NCI-H2196 treated with DMSO at 0.1 percent for 48 hours (cell line): ENCODE data around the gene NHSL2.

Experiments used
- DNase-seq: peaks from one replicate; lab custom pipeline; 2025; ENCODE audit not compliant: unreplicated experiment; lab: John Stamatoyannopoulos, UW

NHSL2 gene

GRCh38 chrX:72126539-72127140, 216.0 kb downstream of the NHSL2 start:
- peak; percentile 29 for DNase-seq

DNA sequence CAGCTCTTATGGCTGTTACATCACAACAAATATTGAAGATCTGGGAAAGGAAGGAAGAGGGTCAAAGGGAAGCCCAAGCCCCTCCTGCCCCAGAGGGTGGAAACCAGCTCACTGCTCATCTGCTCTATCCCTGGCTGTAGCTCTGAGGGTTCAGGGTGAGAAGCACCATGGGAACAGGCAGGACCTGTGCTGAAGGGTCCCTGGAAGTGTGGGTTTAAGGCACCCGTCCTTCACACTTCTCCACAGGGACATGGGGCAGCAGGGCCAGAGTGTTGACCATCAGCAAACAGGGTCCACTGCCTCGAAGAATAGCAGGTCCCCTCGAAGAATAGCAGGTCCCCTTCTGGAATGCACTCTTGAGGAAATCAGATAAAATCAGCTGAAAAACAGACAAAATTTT, 216.7 kb downstream of the NHSL2 start:
- no peak for DNase-seq

DNA sequence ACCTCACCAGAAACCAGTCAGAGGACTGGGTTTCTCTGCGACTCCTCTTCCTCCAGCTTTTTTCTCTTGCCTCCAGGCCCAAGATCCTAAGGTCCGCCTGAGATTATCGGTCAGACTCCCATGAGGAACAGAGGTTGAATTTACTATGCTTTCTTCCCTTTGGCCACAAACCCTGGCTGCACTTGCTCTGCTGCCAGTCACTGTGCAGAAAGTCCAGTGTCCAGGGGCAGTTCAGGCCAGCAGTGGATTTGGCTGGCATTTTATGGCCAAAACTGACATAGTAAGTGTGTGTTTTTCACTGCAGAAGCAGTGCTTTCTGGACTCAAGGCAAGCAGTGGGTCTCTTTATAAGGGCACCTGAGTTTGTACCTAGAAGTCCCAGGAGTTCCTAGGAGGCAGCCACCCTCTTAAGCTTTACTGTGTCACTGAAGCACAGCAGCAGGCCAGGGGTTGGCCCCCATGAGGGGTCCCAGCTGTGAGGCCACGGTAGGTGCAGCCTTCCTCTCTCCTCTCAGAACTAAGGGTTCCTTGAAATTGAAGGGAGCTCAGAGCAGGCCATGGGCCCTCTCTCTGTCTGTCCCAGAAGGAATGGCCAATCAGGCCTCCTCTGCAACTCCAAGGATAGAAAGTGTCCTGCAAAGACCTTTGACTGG, 217.7 kb downstream of the NHSL2 start:
- DNase-seq, result no peak

DNA sequence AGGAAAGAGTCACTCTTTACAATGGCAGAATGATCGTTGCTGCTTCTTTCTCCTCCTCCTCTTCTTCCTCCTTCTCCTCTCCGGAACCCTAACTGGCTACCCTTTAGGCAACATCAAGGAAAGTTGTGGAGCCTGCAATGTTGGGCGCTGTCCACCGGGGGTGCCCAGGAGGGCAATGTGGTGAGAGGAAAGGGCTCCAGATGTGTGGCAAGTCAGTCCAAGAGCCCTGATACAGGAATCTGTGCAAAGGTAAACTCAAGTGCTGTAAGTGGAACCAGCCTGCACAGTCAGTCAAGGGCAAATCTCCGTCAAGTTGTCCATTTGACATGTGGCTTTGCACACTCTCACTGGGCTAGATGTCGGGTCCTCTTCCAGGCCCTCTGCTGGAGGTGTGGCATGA, 218.2 kb downstream of the NHSL2 start:
- DNase-seq, result no peak

GRCh38 chrX:72129661-72130060, 219.0 kb downstream of the NHSL2 start:
- DNase-seq, result no peak

- no peak for DNase-seq
These were observed 219.6 kb downstream of the NHSL2 start for GRCh38 chrX:72130156-72130761.

DNA sequence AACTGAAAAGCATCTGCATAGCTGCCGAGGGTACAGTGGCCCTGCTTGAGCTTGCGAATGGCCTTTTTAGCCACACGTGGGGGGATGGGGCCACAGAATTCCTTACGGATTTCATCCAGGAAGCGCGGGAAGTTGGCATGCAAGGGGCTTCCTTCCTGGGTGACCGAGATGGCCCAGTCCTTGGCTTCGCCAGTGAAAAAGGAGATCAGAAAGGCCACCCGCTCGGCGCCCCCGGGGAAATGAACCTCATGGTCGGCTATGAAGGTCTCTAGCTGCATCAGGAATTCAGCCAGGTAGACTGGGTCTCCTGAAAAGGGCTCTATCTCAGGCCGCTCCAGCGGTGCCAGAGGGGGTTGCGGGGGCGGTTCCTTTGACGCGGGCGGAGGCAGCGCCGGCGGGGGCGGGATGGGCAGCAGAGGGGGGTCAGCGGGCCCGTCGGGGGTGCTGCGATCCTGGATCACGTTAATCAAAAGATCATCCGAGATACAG, 220.2 kb downstream of the NHSL2 start:
- no peak for DNase-seq

- DNase-seq, result peak; percentile 56
These were observed 221.0 kb downstream of the NHSL2 start, which contains the start of gene RTL5 for GRCh38 chrX:72131317-72132294. RTL5 (minus strand) TSS chrX:72131915.

- no peak for DNase-seq
These were observed 221.8 kb downstream of the NHSL2 start for GRCh38 chrX:72132456-72132855.

DNA sequence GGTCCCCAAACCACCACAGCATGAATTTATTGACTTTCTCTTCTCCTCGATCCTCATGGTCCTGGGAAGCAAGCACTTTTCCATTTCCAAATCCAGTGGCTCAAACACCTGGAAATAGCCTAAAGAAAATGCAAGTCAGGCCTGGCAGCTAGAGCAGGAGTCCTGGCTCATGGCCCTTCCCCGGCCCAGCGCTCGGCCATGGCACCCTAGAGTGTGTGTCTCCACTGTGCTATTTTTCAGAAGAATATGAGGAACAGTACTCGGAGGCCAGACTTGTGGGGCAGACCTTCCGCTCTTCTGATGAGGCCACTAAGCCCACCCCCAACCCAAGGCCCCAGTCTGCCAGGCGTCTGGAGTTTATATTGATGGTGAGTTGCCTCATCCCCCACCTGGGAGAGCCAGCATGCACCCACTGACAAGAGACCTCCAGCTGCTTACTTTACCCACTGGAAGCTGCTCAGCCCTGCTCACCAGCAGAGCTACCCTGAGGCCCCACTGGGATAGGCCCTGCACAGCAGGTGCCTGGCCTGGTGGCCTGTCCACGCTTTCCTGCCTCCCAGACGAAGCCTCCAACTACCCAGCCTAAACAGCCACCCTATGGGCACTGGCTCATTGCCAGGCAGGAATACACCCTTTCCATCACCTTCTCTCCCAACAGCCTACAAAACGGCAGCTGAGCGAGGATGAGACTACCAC, 223.4 kb downstream of the NHSL2 start:
- no peak for DNase-seq

GRCh38 chrX:72137846-72138495, 227.3 kb downstream of the NHSL2 start:
- DNase-seq, result no peak

DNA sequence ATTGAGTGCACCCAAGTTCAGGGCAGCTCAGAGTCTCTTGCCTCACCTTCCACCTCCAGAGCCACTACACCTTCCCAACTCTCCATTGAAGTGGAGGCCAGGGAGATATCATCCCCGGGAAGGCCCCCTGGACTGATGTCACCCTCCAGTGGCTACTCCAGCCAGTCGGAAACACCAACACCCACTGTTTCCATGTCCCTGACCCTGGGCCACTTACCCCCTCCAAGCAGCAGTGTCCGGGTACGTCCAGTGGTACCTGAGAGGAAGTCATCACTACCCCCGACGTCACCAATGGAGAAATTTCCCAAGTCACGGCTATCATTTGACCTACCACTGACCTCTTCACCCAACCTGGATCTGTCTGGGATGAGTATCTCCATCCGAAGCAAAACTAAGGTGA, 228.9 kb downstream of the NHSL2 start:
- no peak for DNase-seq

DNA sequence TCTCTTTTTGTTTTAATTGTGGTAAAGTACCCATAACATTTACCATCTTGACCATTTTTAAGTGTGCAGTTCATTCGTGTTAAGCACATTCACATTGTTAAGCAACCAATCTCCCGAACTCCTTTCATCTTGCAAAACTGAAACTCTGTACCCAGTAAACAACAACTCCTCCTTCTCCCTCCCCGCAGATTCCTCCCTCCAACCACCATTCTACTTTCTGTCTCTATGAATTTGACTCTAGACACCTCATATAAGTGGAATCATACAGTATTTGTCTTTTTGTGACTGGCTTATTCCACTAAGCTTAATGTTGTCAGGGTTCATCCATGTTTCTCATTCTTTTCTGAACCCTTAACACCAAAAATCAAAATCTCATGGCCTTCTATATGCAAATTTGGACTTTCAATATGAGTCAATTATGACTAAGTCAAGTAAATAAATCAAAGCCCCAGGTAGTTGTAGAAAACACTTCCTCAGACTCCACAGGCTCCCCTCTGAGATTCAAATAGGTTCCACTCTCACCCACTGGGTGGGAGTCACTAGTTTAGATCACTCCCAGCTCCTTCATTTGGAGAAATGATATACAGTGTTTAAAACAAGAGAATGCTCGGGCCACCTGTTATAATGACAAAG, 230.8 kb downstream of the NHSL2 start:
- no peak for DNase-seq

- peak; percentile 34 for DNase-seq
These were observed 231.6 kb downstream of the NHSL2 start for GRCh38 chrX:72142094-72142793.

DNA sequence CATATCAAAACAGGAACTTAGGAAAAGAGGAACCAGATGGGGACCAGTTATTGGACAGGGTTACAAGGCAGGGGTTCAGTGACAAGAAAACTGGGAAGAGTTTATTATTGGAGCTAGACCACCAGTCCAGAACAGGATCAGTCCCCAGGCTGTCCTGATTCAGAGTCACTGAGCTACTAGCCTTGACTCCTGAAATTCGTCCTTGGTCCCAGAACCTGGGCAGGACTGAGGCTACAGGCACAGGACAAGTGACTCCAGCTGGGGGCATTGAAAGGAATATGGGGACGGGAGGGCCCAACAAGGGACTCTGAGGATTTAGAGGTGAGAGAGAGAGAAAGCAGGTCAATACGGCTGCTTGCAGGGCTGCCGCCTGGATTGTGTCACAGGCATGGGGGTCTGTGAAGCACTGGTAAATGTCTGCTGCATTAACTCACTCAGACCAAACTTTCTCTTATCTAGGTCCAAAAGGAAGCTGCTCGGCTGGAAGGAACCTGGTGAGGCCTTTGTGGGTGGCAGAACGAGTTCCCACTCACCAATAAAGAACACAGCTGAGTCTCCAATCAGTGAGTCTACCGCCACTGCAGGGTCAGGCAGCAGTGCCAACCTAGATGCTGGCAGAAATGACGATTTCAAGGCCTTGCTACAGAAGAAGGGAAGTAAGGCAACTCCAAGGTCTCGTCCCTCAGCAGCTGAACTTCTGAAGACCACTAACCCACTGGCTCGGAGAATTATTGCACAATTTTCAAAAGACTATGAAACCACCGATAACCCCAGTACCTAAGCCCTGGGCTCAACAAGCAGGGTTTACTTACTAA, 232.4 kb downstream of the NHSL2 start:
- DNase-seq, result no peak

- DNase-seq, result no peak
These were observed 232.9 kb downstream of the NHSL2 start for GRCh38 chrX:72143609-72143907.

DNA sequence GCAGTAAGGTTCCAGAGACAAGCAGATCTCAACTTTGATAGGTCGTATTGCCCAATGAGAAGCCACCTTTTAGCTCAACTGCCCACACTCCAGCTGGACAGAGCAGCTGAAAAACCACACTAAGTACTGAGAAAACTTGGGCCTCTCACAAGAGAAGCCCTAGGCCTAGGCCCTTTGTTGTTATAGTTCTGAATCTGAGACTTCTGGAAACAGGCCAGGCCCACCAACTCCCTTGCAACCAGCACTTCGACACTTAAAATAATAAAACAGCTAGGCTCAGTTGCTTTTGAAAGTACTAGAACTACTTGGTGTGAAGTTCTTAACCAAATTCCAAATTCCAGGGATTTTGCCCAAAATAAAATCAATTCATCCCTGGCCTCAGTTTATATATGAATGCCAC, 234.5 kb downstream of the NHSL2 start:
- DNase-seq, result no peak

DNA sequence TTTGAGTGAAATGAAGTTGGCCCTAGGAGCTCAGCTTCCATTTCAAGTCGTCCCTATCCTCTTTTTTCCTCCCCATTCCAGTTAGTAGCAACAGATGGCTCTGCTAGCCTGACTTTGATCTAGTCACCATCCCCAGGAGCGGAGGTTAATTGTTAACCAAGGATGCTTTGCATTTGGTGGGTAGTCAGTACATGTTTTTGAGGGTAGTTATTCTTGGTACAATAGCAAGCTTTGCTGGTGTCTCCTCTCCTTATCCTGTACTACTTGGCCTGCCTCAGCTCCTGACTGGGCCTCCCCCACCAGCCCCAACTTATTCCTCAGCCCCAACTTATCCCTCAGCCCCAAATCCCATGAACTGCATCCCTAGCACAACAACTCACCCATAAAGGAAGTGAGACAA, 235.9 kb downstream of the NHSL2 start:
- DNase-seq, result no peak
